Peyer's patch (tissue), 4 donors: ENCODE data around the gene ITGAV. TPM values are rescaled to one million over a fixed set of nuclear protein-coding genes. Genes with fewer than 3 reads are reported as not detected.

ENCODE experiments used
- DNase-seq, 3 donors: peaks; one replicate each; pipeline ENCODE4 v3.0.0-alpha.2; 2017 to 2019
- H3K27ac ChIP-seq, 4 donors: fragments of 200-600 bp; sonication (generic); one replicate each; pipeline ENCODE4 v1.5.1; 2016 to 2019
- H3K27me3 ChIP-seq, 2 donors: fragments of 200-600 bp; sonication (generic); one replicate each; pipeline ENCODE4 v1.5.1; 2019
- H3K36me3 ChIP-seq, 3 donors: fragments of 200-600 bp; sonication (generic); one replicate each; pipeline ENCODE4 v1.5.1; 2016 to 2019
- H3K4me1 ChIP-seq, 4 donors: fragments of 200-600 bp; sonication (generic); one replicate each; pipeline ENCODE4 v1.5.1; 2016 to 2019
- H3K4me3 ChIP-seq, 4 donors: fragments of 200-600 bp; sonication (generic); 1 replicate in 3 of 4; 2 replicates in 1 of 4; pipeline ENCODE4 v1.5.1; 2016 to 2019; ENCODE audit warnings: mild to moderate bottlenecking in 1 of 4
- H3K9me3 ChIP-seq, 4 donors: fragments of 200-600 bp; sonication (generic); one replicate each; pipeline ENCODE4 v1.5.1; 2016 to 2019; ENCODE audit warnings: mild to moderate bottlenecking in 1 of 4
- CTCF ChIP-seq, 6 experiments: fragments of 450-650 bp in 4 of 6; fragments of 200-600 bp in 2 of 6; sonication (generic) in 1 of 6; IDR thresholded peaks; one replicate each; pipeline ENCODE4 v1.5.1; 2017 to 2019; ENCODE audit warnings: antibody characterized with exemption in 6 of 6, mild to moderate bottlenecking in 3 of 6, moderate library complexity in 1 of 6
- POLR2A ChIP-seq, 2 donors: fragments of 450-650 bp; IDR thresholded peaks; one replicate each; pipeline ENCODE4 v1.5.1; 2017; ENCODE audit warnings: antibody characterized with exemption in 2 of 2, mild to moderate bottlenecking in 2 of 2, moderate library complexity in 2 of 2
- total RNA-seq, 4 donors: library from RNA; depleted of rRNA; stranded (reverse); fragments of >200 nt; gene quantifications; one replicate each; pipeline ENCODE4 v1.1.0, GENCODE V29; 2016

Gene ITGAV
- total RNA-seq, 4 donors from 2014 or later, result 28.1 to 35.9 (median 31.2) TPM

- Histone ChIP-seq H3K4me1 (peaks cover 0 to 17% (median 2%) of the 10 kb centered on the region in 4 donors), H3K36me3 (no peaks in the 10 kb centered on the region), H3K4me3 (no peak overlapping the region), H3K27me3 (no peaks in the 10 kb centered on the region), H3K9me3 (no peaks in the 10 kb centered on the region), H3K27ac (no peak overlapping the region)
- DNase-seq, result no peak
- TF ChIP-seq POLR2A (IDR thresholded peaks at IDR 0.05), result no peak
Measured at GRCh38 chr2:186594001-186594722, 4.3 kb downstream of the ITGAV start.

DNA sequence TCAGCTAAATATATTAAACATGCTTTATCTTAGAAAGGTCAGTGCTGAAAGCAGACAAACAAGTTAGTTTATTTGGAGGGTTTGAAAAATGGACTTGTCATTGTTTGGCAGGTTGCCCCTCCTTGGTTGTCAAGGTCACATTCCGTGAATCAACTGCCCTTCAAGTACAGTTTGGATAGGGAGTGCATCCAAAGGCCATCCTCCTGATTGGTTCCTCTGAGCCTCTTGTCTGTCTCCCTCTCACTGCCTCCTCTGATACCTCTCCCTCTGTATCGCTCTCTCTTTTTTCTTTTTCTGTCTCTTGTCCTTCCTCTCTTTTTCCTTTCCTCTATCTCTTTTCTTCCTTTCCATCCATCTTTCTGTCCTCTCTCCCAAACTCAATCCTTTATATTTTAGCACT lies 5.4 kb downstream of the ITGAV start:
- DNase-seq, result no peak

GRCh38 chr2:186599186-186599778 lies 9.4 kb downstream of the ITGAV start:
- no peak for TF ChIP-seq CTCF (IDR thresholded peaks at IDR 0.05)
- no peak for TF ChIP-seq POLR2A (IDR thresholded peaks at IDR 0.05)
- H3K9me3 ChIP-seq, result no peaks in the 10 kb centered on the region
- no peak for DNase-seq
- peaks cover 0 to 3% (median 0%) of the 10 kb centered on the region in 4 donors for H3K4me1 ChIP-seq
- H3K4me3 ChIP-seq, result no peak overlapping the region
- H3K27me3 ChIP-seq, result no peaks in the 10 kb centered on the region
- H3K36me3 ChIP-seq, result peaks cover 0 to 7% (median 0%) of the 10 kb centered on the region in 3 donors
- H3K27ac ChIP-seq, result no peak overlapping the region

More for the DNA sequence above, 5.4 kb downstream of the ITGAV start:
- no peaks in the 10 kb centered on the region for H3K36me3 ChIP-seq
- H3K27me3 ChIP-seq, result no peaks in the 10 kb centered on the region
- no peaks in the 10 kb centered on the region for H3K9me3 ChIP-seq
- TF ChIP-seq POLR2A (IDR thresholded peaks at IDR 0.05), result no peak
- no peak for TF ChIP-seq CTCF (IDR thresholded peaks at IDR 0.05)
- no peak overlapping the region for H3K4me3 ChIP-seq
- H3K27ac ChIP-seq, result no peak overlapping the region
- H3K4me1 ChIP-seq, result peaks cover 0 to 17% (median 0%) of the 10 kb centered on the region in 4 donors

DNA sequence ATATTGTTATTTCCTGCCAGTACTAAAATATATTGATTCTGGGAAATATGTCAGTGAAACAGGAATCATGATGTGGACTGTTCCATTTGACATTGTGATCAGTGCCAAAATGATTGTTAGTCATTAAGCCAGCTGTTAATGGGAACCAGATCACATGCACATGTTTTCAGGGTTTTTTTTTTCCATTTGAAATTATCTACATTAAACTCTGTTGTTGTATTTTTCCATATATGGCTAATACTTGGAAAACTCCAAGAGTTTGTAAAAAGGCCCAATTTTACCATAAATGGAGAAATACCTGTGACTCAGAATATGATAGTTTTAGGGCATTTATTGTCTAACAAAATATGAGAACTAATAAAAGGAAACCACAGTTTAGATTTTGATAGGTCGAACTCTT lies 13.4 kb downstream of the ITGAV start:
- TF ChIP-seq POLR2A (IDR thresholded peaks at IDR 0.05) (no peak), CTCF (IDR thresholded peaks at IDR 0.05) (no peak)
- no peak for DNase-seq
- no peak overlapping the region for H3K4me3 ChIP-seq
- no peaks in the 10 kb centered on the region for H3K27me3 ChIP-seq
- no peak overlapping the region for H3K27ac ChIP-seq
- H3K9me3 ChIP-seq, result no peaks in the 10 kb centered on the region
- no peaks in the 10 kb centered on the region for H3K4me1 ChIP-seq
- peaks cover 0 to 14% (median 0%) of the 10 kb centered on the region in 3 donors for H3K36me3 ChIP-seq

DNA sequence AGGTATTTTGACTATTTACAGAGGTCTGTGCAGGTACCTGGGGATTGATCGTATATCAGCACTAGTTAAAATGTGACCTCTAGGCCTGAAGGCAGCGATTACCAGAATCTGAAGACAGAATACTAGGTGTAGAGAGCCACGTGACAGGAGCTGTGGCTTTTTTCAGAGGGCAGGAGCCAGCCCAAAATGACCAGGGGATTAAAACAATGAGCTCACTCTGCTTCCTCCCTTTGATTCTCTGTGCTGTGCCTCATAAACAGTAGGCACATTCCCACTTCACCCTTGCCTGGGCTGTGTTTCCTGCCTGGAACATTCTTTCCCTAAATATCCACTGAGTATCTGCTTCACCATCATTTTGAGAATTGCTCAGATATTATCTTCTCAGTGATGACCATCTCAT lies 15.2 kb downstream of the ITGAV start:
- H3K27me3 ChIP-seq, result no peaks in the 10 kb centered on the region
- DNase-seq, result no peak
- no peak overlapping the region for H3K27ac ChIP-seq
- H3K9me3 ChIP-seq, result no peaks in the 10 kb centered on the region
- H3K4me3 ChIP-seq, result no peak overlapping the region
- H3K36me3 ChIP-seq, result peaks cover 0 to 14% (median 0%) of the 10 kb centered on the region in 3 donors
- TF ChIP-seq POLR2A (IDR thresholded peaks at IDR 0.05), result no peak
- TF ChIP-seq CTCF (IDR thresholded peaks at IDR 0.05), result no peak
- no peaks in the 10 kb centered on the region for H3K4me1 ChIP-seq

- peaks cover 0 to 14% (median 0%) of the 10 kb centered on the region in 3 donors for H3K36me3 ChIP-seq
- H3K27me3 ChIP-seq, result no peaks in the 10 kb centered on the region
- no peaks in the 10 kb centered on the region for H3K4me1 ChIP-seq
- no peak overlapping the region for H3K4me3 ChIP-seq
- no peak for DNase-seq
- TF ChIP-seq POLR2A (IDR thresholded peaks at IDR 0.05), result no peak
- no peak for TF ChIP-seq CTCF (IDR thresholded peaks at IDR 0.05)
- H3K27ac ChIP-seq, result no peak overlapping the region
- no peaks in the 10 kb centered on the region for H3K9me3 ChIP-seq
Measured at GRCh38 chr2:186607660-186608324, 17.9 kb downstream of the ITGAV start.
